A204.1 (cell line): ENCODE results near the gene CHRDL2.
"Not testable (repeated sequence)": the region's sequence is repeated elsewhere in the genome, so short reads cannot be mapped to it uniquely, and the experiment has no call there.

Experiments
- FAIRE-seq: peaks from 2 replicates; lab custom pipeline; 2012; peaks lifted over from hg19 to GRCh38; lab: Jason Lieb, UNC

The CHRDL2 gene

GRCh38 chr11:74669211-74670160, 61.7 kb downstream of the CHRDL2 start:
- FAIRE-seq: no peak

- no peak for FAIRE-seq
Measured at GRCh38 chr11:74663315-74663714, 67.9 kb downstream of the CHRDL2 start.

GRCh38 chr11:74662487-74663103, 68.6 kb downstream of the CHRDL2 start:
- no peak for FAIRE-seq

- not testable (repeated sequence) for FAIRE-seq
Measured at GRCh38 chr11:74659124-74659523, 72.1 kb downstream of the CHRDL2 start.

- no peak for FAIRE-seq
Measured at GRCh38 chr11:74654976-74655375, 76.2 kb downstream of the CHRDL2 start.

- no peak for FAIRE-seq
Measured at GRCh38 chr11:74650498-74650897, 80.7 kb downstream of the CHRDL2 start.

GRCh38 chr11:74648894-74649293, 82.3 kb downstream of the CHRDL2 start:
- FAIRE-seq: no peak

GRCh38 chr11:74647831-74648230, 83.4 kb downstream of the CHRDL2 start:
- no peak for FAIRE-seq

- FAIRE-seq: no peak
Measured at GRCh38 chr11:74647404-74647803, 83.8 kb downstream of the CHRDL2 start.

GRCh38 chr11:74646954-74647353, 84.3 kb downstream of the CHRDL2 start:
- no peak for FAIRE-seq
